NCI-H1417 treated with DMSO at 0.1 percent for 48 hours (cell line): ENCODE data around the gene UCMA.

Experiments used
- DNase-seq: peaks from one replicate; lab custom pipeline; 2025; lab: John Stamatoyannopoulos, UW

The UCMA gene

GRCh38 chr10:13233358-13233757 lies 816 bp downstream of the UCMA start:
- no peak for DNase-seq

GRCh38 chr10:13231808-13232207 lies 2.4 kb downstream of the UCMA start:
- DNase-seq: no peak

GRCh38 chr10:13231190-13231589 lies 3.0 kb downstream of the UCMA start:
- DNase-seq: no peak

- no peak for DNase-seq
These were observed 7.1 kb downstream of the UCMA start for GRCh38 chr10:13227031-13227430.

GRCh38 chr10:13225601-13226000 lies 8.6 kb downstream of the UCMA start:
- DNase-seq: no peak

GRCh38 chr10:13224210-13224995 lies 9.8 kb downstream of the UCMA start:
- no peak for DNase-seq

GRCh38 chr10:13223241-13223640 lies 10.9 kb downstream of the UCMA start:
- no peak for DNase-seq

GRCh38 chr10:13222566-13222965 lies 11.6 kb downstream of the UCMA start:
- no peak for DNase-seq

GRCh38 chr10:13222151-13222550 lies 12.0 kb downstream of the UCMA start:
- DNase-seq: no peak

- DNase-seq: no peak
These were observed 12.6 kb downstream of the UCMA start for GRCh38 chr10:13221572-13221971.

- DNase-seq: no peak
These were observed 14.2 kb downstream of the UCMA start for GRCh38 chr10:13219685-13220670.

GRCh38 chr10:13218878-13219277 lies 15.3 kb downstream of the UCMA start:
- no peak for DNase-seq

GRCh38 chr10:13213163-13213562 lies 21.0 kb downstream of the UCMA start:
- DNase-seq: no peak

- no peak for DNase-seq
These were observed 27.4 kb downstream of the UCMA start for GRCh38 chr10:13206546-13207443.

GRCh38 chr10:13206091-13206490 lies 28.1 kb downstream of the UCMA start:
- DNase-seq: no peak

- DNase-seq: no peak
These were observed 33.0 kb downstream of the UCMA start for GRCh38 chr10:13201132-13201531.

GRCh38 chr10:13195016-13195415 lies 39.2 kb downstream of the UCMA start:
- no peak for DNase-seq

GRCh38 chr10:13193637-13194036 lies 40.5 kb downstream of the UCMA start:
- no peak for DNase-seq

GRCh38 chr10:13191362-13191761 lies 42.8 kb downstream of the UCMA start:
- no peak for DNase-seq

- DNase-seq: no peak
These were observed 43.4 kb downstream of the UCMA start for GRCh38 chr10:13190816-13191215.

GRCh38 chr10:13189961-13190360 lies 44.2 kb downstream of the UCMA start:
- DNase-seq: no peak

- no peak for DNase-seq
These were observed 45.6 kb downstream of the UCMA start for GRCh38 chr10:13188593-13188992.
